ENCODE measurements around the gene ZPBP. TPM values are rescaled to one million over a fixed set of nuclear protein-coding genes. Genes with fewer than 3 reads are reported as not detected.

ZPBP gene, protein sequence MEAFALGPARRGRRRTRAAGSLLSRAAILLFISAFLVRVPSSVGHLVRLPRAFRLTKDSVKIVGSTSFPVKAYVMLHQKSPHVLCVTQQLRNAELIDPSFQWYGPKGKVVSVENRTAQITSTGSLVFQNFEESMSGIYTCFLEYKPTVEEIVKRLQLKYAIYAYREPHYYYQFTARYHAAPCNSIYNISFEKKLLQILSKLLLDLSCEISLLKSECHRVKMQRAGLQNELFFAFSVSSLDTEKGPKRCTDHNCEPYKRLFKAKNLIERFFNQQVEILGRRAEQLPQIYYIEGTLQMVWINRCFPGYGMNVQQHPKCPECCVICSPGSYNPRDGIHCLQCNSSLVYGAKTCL
- not detected in 2 replicates for total RNA-seq

DNA sequence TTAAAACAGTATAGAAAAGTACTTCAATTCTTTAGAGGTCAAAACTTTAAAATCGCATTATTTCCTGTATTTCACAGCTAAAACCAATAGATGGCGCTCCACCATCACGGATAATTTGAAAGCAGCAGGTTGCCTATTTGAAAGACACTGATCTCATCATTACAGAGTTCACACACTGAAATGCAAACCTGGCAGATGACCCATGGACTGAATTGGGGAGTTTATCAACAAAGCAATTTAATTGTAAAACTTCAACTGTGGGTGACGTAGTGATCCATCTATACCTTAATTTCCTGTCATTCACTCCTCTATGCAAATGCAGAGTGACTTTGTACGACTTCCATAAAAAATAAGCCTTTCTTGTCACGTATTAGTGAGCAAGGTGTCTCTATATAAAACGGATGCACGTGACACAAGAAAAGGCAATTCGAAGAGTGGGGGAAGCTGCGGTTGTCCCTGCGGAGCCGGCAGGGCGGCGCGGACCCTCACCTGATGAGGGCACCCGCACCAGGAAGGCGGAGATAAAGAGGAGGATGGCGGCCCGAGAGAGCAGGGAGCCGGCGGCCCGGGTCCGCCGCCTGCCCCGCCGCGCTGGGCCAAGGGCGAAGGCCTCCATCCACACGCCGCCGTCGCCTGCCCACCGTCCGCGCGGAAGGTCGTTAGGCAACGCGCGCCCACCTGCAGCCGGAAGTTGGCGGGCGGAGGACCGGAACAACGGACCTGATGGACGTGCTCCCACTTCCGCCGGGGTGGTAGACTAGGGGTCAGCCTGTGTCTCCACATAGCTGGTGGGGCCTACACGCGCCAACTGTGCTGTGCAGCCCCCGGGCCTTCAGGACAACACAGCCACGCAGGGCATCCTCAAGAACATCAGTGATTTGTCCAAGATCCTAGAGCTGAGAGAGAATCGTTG lies at the start of gene ZPBP:
TSS of gene ZPBP (minus strand) at position 668 of the 913 bp plus-strand sequence. CDS start at position 616, 52 bp downstream.
- peak; percentile 16 for DNase-seq (ENCODE audit: extremely low read depth, low read depth, low spot score)

DNA sequence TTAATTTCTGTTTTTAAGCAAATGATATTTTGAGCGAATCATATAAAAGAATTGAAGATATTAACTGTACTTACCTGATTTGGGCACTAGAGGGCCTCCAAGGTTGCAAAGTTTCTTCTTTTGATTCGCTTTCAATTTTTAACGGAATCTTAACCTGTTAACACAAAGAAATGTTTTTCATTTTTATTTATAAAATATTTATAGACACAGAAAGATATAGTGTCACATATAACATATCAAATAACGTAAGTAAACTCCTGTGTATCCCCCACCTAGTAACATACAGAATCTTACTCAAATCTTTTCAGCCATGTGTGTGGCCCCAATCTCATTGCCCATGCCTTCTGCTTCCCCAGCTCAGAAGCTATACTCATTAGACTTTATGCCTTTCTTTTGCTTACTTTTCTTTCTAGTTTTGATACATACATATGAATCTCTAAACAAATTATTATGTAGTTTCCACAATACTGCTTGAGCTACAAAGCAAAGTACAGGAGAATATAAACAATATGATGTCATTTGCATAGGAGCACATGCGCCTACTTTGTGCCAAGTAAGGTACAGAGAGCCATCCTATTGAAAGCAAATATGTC lies 49.5 kb upstream of the ZPBP start:
- peak; percentile 12 for DNase-seq (ENCODE audit: extremely low read depth, low read depth, low spot score)

DNA sequence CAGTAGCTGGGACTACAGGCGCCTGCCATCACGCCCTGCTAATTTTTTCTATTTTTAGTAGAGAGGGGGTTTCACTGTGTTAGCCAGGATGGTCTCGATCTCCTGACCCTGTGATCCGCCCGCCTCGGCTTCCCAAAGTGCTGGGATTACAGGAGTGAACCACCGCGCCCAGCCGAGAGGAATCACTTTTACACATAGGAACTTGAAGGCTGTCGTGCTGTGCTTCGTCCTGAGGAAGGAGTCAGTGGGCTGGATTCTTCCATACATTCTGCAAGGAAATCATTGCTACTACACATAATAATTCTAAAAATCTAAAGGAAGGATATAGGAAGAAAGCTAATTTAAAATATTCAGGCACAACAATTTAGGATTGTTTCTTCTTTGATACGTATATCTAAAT lies 48.8 kb upstream of the ZPBP start:
- no peak for DNase-seq (ENCODE audit: extremely low read depth, low read depth, low spot score)

DNA sequence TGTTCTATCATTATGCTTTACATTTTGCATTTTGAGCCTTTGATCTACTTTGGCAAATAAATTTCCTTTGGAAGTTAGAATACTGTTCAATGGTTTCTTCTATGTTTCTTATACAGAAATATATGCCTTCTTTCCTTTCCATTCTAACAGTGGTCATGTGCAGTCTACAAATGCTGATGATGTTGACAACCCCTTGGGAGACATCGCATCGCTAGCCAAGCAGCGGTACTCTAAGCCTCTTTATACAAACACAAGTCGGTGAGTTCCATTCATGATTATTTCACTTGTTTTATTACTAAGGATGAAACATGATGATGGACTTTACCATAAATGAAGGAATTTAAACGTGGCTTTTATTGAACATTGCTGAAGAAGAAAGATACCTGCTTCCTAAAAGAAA lies 48.1 kb upstream of the ZPBP start:
- no peak for DNase-seq (ENCODE audit: extremely low read depth, low read depth, low spot score)

DNA sequence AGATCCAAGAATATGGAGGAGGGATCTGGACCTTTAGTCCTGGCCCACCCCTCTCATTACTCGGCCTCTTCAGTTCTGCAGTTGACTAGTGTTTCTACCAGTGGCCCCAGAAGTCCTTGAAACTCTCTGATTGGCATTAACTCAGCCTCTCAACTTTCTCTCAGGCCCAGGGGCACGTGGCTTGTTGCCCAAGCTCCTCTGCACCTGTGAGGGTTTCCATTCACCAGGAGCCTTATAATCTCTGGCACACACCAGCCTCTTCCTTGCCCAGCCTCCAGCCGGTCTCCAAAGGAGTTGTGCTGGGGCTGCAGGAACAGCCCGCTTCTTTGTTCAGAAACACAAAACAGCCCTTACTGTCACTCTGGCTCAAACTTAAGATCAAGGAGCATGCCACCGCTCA lies 47.6 kb upstream of the ZPBP start:
- no peak for DNase-seq (ENCODE audit: extremely low read depth, low read depth, low spot score)

DNA sequence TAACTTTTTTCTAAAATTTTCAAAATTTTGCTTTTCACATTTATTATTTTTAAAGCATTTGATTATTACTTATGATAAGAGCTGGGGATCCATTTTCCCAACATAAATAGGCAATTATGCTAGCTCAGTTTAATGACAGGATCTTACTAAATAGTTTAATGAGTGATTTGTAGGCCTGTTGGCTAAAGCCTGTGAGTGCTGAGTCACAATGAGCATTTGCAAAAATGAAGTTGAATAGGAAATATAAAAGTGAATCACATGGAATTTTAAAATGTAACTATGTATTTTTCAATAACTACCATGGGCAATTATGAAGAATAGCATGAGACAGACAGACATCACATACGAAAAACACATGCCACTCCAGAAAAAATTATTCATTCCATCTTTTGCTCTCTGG lies 45.1 kb upstream of the ZPBP start:
- DNase-seq (ENCODE audit: extremely low read depth, low read depth, low spot score) = no peak

DNA sequence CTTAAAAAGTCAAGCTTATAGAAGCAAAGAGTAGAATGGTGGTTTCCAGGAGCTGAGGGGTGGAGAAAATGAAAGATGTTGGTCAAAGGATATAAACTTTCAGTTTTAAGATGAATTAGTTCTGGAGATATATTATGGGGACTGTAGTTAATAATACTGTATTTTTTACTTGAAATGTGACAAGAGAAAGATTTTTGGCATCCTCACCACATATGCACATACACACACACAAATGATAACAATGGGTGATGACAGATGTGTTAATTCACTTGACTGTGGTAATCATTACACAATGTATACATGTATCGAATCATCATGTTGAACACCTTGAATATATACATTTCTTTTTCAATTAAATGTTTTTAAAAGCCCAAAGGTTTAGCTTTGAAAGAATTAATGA lies 32.7 kb upstream of the ZPBP start:
- no peak for DNase-seq (ENCODE audit: extremely low read depth, low read depth, low spot score)

DNA sequence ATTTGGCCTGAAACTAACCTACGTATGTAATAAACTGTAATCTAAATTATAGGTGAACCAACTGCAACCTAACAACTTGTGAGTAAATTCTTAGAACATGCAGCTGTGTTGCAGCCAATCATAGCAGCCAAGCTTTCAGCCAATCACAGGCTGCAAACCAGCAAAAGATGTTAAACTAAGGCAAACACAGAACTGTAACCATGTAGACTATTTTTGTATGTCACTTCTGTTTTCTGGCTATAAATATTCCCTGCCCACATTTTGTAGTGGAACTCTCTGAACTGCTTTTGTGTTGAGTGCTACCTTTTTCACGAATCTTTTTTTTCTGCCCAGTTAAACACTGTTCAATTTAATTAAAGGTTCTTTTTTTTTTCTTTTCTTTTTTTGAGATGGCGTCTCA lies 28.2 kb upstream of the ZPBP start:
- DNase-seq (ENCODE audit: extremely low read depth, low read depth, low spot score) = no peak

DNA sequence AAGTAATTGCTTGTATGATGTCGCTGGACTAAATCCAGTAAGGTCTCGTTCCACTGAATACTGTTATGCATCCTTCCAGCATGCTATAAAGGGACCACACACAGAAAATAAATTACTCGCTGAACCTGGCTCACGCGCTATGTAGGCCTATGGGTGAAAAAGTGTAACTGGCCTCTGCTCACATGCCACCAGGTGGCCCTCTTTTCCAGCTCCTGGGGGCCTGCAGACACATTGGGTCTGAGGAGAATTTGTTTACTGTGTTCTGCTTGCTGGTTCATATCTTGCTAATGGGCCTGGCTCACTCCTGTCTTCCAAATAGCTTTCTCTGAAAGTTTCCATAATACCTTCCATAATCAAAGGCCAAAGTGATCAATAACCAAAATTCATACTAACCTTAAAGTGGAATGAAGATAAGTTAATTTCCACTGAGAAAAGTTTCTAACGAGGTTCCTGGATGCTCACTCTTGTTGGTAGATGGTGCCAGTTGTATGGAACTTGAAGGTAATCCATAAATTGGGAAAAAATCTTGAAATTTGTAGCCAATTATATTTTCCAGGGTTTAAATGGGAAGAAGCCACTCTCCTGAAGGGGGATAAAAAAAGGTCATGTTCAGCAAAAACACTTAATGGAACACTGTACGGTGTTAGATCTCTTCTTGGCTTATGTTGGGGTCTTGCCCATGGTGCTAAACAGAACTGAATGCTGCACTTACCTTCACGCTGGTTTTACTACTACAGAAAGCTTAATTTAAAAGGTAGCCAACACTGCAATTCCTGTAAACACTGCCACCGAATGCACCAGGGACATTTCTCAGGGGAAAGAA lies 27.0 kb upstream of the ZPBP start:
- no peak for DNase-seq (ENCODE audit: extremely low read depth, low read depth, low spot score)

DNA sequence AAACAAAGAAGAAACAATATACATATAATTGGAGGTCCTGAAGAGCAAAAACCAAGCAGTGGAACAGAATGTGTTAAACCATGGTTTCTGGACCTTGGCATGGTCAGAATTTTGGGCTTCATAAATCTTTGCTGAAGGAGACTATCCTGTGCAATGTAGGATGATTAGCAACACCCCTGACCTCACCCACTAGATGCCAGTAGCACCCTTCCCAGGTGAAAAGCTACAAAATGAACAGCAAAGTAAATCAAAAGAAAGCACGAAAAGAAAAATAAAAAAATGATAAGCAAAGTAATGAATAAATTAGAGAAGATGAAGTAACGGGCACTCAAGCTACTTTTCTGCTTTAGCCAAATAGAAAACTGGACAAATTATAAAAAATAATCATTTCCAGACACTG lies 19.2 kb upstream of the ZPBP start:
- DNase-seq (ENCODE audit: extremely low read depth, low read depth, low spot score) = no peak

DNA sequence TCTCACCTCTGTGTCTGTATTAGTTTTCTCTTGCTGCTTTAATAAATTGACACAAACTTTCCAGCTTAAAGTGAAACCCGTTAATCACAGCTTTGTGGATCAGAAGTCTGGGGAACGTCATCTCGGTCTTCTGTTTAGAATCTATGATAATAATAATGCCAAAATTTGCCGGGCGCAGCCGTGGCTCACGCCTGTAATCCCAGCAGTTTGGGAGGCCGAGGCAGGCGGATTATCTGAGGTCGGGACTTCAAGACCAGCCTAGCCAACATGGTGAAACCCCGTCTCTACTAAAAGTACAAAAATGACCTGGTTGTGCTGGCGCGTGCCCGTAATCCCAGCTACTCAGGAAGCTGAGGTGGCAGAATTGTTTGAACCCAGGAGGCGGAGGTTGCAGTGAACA lies 8.8 kb upstream of the ZPBP start:
- DNase-seq (ENCODE audit: extremely low read depth, low read depth, low spot score) = no peak

DNA sequence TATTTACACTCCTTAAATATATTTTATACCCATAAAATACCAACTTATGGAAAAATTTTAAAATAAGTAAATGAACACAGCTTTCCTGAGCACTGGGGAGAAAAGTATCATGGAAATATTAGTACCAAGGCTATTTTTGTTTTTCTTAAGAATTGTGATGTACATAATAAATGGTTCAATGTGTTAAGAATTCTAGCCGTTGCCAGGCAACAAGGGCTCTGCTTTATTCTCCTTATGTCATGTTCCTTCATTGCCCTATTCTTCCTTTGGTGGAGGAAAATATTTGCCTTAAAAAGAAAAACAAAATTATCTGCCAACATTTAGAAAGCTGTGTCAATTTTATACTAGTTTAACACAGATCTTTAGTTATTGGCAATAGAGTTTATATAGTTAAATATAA lies 2.6 kb upstream of the ZPBP start:
- no peak for DNase-seq (ENCODE audit: extremely low read depth, low read depth, low spot score)

DNA sequence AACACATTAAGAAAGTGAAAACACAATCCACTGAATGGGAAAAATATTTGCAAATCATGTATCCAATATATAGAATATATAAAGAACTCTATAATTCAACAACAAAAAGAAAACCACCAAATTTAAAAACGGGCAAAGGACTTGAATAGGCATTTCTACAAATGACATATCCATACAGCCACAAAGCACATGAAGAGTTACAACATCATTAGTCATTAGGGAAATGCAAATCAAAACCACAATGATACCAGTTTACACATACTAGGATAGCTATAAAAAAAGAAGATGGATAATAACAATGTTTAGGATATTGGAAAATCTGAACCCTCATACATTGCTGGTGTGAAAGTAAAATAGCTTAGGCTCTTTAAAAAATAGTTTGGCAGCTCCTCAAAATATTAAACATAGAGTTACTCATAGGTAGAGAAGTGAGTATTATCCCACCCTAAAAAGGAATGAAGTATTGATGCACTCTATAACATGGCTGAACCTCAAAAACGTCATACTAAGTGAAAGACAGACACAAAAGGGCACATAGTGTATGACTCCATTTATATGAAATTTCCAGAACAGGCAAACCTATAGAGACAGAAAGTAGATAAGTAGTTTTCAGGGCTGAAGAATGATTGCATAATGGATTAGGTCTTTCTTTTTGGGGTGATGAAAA lies 4.5 kb downstream of the ZPBP start:
- no peak for DNase-seq (ENCODE audit: extremely low read depth, low read depth, low spot score)

DNA sequence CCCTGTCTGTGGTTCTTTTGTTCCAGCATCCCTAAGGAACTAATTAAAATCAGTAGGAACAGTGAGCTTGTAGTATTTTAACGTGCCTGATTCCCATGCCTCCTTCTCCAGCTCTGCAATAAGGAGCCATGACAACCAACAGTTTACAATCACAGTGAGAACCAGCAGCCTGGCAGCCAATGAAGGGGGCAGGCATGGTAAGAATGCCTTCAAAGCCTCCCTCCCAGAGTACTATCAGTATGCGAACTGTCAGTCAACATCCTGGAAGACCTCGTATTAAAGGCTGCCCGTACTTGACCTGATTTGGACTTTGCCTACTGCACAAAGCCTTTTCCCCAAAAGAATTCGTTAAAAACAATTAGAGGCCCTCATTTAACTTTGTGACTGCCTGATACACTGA lies 7.7 kb downstream of the ZPBP start:
- DNase-seq (ENCODE audit: extremely low read depth, low read depth, low spot score) = no peak

DNA sequence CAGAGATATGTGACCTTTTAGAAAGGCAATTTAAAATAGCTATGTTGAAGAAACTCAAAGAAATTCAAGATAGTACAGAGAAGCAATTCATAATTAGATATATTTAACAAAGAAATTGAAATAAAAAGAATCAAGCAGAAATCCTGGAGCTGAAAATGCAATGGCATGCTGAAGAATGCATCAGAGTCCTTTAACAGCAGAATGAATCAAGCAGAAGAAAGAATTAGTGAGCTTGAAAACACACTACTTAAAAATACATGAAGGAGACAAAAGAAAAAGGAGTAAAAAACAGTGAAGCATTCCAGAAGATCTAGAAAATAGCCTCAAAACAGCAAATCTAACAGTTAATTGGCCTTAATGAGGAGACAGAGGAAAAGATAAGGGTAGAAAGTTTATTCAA lies 20.0 kb downstream of the ZPBP start:
- no peak for DNase-seq (ENCODE audit: extremely low read depth, low read depth, low spot score)

DNA sequence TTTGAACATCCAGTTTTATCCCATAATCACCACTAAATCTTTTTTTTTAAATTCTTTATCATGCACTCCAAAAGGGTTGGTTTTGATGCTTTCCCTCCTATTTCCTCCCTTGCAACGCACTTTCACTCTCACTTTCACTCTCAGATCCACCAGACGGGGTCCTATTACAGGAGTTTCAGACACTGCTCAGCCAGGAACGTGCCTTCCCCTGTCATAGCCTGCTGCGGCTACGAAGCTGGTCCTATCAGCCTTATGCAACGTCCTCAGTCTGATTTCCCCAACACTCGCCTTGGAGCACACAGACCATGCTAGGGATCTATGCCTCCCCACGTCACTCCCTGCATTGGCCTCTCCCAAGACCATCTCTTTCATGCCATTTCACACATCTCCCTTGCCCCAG lies 23.4 kb downstream of the ZPBP start:
- DNase-seq (ENCODE audit: extremely low read depth, low read depth, low spot score) = no peak

DNA sequence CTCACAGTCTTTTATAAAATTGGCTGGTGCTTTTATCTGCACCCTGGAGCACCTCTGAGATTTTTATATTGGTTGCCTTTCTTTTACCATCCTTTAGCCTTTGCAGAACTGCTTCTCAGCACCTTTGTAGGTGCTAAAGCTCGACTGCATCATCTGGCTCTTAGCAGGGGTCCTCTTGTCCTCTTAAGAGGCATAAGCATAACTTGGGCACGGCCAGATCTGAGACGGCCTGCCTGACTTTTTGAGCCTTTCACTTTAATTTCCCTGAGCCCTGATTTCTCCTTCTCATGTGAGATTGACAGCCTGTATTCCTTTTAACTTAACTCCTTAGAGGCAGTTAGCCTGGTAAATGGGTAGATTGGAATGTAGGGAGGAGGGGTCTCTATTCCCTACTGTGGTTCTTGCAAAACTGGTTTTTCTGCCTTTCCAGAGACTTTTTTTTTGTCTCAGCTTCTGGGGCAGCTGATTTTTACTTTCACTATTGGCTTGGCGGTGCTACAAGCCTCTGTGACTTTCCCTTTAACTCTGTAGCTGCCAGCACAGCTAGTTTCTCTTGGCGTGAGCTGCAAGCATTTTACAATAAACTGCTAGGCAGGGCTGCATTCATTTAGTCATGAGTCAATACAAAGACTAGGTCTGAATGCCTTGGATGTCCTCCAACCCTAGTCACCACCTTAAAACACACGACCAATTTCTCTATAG lies 24.0 kb downstream of the ZPBP start:
- DNase-seq (ENCODE audit: extremely low read depth, low read depth, low spot score) = no peak

DNA sequence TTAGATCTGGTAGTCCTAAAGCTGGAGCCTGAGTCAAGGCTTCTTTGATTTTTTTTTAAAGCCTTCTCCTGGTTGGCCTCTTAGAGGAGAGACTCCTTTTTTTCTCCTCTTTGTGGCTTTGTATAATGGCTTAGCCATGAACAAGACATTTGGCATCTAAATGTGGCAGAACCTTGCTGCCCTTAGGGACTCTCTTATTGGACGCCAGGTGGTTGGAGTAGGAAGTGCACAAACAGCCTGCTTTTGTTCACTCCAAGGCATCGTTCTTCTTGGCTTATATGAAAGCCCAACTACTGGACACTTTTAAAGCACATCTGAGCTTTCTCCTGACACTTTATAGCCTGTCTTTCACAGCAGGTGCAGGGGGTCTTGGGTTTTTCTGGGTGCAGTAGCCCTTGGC lies 25.0 kb downstream of the ZPBP start:
- no peak for DNase-seq (ENCODE audit: extremely low read depth, low read depth, low spot score)

DNA sequence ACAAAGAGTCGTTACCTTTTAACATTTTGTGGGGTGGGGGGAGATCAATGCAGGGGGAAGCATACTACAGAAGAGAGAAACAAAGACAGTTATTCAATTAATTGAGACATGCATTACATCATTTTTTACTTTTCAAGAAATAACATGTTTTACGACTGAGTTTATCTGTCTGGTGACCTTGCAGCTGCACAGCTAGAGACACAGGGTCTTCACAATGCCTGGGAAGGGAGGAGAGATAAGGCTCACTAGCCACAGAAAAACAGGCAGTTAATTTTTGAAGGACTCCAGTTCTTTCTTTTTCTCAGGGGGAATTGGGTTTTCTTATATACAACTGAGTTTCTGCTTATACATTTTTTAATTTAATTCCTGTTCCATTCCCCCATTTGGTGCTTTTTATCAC lies 30.1 kb downstream of the ZPBP start:
- no peak for DNase-seq (ENCODE audit: extremely low read depth, low read depth, low spot score)

DNA sequence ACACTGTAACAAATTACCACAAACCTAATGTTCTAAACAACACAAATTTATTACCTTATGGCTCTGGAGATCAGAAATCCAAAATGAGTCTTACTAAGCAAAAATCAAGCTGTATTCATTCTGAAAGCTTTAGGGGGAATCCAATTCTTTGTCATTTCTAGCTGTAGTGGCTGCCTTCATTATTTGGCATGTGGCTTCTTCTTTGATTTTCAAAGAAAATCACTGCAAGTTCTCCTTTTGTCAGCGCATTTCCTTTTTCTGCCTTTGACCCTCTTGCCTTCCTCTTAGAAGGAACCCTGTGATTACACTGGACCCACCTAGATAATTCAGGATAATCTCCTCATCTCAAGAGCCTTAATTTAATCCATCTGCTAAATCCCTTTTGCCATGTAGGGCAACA lies 36.9 kb downstream of the ZPBP start:
- DNase-seq (ENCODE audit: extremely low read depth, low read depth, low spot score) = no peak

All from glomerular endothelial cell (primary cell).